ENCODE results near the gene OR56B1.

Gene OR56B1

DNA sequence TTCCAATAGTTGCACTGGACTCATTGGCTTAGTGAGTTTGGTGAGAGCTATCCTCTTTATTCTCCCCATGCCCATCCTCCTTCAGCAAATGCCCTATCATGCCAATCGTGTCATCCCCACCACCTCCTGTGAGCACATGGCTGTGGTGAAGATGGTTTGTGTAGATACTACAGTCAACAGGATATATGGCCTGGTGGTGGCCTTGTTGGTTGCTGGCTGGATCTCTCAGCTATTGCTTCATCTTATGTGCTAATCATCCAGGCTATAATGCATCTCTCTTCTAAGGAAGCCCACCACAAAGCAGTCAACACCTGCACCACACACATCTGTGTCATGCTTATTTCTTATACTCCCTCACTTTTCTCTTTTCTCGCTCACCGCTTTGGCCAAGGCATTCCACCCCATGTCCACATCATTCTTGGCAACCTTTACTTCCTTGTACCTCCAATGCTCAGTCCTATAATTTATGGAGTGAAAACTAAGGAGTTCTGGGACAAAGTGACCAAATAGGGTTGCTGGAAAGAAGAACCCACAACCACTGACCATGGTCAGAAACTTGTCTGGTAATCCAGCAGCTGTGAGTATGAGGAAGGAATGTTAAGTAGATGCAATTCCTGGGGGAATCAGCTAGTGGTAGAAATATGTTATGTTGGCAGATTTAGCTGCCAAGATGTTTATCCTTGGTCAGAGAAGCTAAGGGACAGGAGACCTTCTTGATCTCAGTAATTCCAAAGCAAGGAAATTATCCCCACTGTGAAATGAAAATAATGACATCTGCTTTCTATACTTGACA lies 16.3 kb upstream of the OR56B1 start:
- DNase-seq: no peak
- in situ Hi-C loops (cut with HindIII; ENCODE audit: low pct_ligation_motif_present, low pct_unique_long_range_greater_than_20kb, low sequenced_read_pairs): no loop called here

DNA sequence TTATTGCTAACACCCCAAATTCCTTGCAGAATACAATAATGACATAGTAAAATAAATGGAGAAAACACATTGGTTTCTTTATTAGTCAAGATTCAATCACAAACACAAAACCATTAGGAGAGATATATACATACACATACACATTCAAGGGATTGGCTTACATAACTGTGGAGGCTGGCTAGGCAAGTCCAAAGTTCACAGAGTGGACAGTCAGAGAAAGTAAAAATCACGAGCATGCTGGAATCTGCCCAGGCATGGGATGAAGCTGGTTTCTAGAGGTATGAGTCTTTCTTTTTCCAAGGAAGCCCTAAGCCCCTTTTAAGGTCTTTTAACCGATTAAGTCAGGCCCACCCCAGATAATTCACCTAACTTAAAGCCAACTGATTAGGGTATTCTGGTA lies 13.6 kb upstream of the OR56B1 start:
- in situ Hi-C loops (cut with HindIII; ENCODE audit: low pct_ligation_motif_present, low pct_unique_long_range_greater_than_20kb, low sequenced_read_pairs): no loop called here
- DNase-seq: no peak

DNA sequence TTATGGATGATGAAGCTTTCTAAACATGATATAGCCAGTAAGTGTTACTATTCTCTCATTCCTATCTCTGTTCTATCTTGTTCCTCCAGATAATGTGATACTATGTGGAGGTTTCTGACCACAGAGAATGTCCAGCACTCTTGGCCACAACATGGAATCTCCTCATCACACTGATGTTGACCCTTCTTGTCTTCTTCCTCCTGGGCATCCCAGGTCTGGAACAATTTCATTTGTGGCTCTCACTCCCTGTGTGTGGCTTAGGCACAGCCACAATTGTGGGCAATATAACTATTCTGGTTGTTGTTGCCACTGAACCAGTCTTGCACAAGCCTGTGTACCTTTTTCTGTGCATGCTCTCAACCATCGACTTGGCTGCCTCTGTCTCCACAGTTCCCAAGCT lies 9.9 kb upstream of the OR56B1 start:
- in situ Hi-C loops (cut with HindIII; ENCODE audit: low pct_ligation_motif_present, low pct_unique_long_range_greater_than_20kb, low sequenced_read_pairs): no loop called here
- DNase-seq: no peak

DNA sequence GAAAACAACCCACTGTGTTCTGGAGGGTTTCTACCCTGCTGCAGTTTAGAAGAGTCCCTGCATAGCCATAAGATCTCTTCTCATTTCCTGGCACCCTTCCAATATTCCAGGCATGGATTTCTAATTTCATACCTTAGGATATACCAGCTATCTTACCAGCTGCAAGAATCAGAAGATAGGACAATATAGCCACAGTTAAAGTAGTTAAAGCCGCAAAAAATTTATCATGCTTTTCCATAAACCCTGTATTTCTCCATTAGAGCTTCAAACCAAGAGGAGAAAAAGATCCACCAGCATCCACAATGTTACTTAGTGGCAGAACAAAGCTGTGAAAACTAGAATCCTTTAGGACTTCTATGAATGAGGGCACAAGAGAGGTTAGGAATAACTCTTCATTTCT lies 8.6 kb upstream of the OR56B1 start:
- in situ Hi-C loops (cut with HindIII; ENCODE audit: low pct_ligation_motif_present, low pct_unique_long_range_greater_than_20kb, low sequenced_read_pairs): no loop called here

DNA sequence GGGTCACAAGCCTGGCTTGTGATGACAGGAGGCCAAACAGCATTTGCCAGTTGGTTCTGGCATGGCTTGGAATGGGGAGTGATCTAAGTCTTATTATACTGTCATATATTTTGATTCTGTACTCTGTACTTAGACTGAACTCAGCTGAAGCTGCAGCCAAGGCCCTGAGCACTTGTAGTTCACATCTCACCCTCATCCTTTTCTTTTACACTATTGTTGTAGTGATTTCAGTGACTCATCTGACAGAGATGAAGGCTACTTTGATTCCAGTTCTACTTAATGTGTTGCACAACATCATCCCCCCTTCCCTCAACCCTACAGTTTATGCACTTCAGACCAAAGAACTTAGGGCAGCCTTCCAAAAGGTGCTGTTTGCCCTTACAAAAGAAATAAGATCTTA lies 843 bp downstream of the OR56B1 start:
- no peak for DNase-seq
- in situ Hi-C loops (cut with HindIII; ENCODE audit: low pct_ligation_motif_present, low pct_unique_long_range_greater_than_20kb, low sequenced_read_pairs): no loop called here

More for the DNA sequence above, 8.6 kb upstream of the OR56B1 start:
- no peak for DNase-seq

DNA sequence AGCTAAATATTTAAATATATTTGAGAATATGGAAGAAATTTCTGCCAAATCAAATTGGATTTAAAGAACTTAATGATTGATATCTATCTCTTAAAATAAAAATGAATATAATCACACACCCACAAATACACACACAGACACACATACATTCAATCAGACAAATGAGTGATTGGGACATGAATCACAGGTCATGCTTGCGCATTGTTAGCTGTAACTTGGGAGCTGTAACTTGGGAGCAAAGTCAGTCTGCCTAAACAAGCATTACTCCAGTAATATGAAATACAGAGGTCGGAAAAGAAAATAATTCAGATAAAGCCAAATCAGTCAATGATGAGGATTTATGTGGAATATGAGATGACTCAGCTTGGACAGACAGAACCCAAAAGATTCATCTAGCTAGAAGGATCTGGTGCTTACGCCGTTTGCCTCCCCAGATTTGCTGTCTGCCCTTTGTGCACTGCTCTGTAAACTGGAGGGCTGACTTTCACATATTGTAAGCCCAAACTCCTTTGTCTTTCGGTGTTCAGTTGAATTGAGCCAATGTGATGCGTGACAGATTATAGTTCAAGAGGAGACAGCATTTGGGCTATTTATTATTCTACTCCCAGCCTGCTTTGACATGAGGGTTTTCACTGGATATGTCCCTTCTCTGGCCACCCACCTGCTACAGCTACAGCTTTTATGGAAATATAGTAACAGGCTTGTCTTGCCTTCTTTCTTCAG lies 1.6 kb downstream of the OR56B1 start:
- in situ Hi-C loops (cut with HindIII; ENCODE audit: low pct_ligation_motif_present, low pct_unique_long_range_greater_than_20kb, low sequenced_read_pairs): no loop called here
- no peak for DNase-seq

DNA sequence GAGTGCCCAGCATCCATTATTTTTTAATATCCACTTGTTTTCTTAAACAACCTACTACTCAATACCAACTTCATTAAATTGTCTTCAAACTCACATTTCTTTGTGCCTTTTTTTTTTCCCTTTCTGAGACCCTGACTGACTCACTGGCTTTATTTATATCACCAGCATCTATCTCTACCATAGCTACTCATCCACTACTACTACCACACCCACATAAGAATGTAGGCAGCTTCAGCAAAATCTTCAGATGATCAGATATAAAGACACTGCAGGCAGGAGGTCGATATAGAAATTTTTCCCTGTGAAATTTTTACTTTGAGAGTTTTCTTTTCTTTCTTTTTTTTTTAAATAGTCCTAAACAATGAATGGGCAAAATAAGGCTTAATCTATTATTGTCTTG lies 2.2 kb downstream of the OR56B1 start:
- DNase-seq: no peak
- in situ Hi-C loops (cut with HindIII; ENCODE audit: low pct_ligation_motif_present, low pct_unique_long_range_greater_than_20kb, low sequenced_read_pairs): no loop called here

DNA sequence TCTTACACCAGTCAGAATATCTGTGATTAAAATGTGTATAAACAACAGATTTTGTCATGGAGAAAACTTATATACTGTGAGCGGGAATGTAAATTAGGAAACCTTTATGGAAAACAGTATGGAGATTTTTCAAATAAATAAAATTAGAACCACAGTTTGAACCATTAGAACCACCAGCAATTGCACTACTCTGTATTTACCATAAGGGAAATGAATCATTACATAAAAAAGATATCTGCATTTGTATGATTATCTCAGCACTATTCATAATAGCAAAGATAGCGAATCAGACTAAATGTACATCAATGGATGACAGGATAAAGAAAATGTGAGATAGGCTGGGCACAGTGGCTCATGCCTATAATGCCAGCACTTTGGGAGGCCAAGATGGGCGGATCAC lies 10.4 kb downstream of the OR56B1 start:
- no peak for DNase-seq
- in situ Hi-C loops (cut with HindIII; ENCODE audit: low pct_ligation_motif_present, low pct_unique_long_range_greater_than_20kb, low sequenced_read_pairs): no loop called here

DNA sequence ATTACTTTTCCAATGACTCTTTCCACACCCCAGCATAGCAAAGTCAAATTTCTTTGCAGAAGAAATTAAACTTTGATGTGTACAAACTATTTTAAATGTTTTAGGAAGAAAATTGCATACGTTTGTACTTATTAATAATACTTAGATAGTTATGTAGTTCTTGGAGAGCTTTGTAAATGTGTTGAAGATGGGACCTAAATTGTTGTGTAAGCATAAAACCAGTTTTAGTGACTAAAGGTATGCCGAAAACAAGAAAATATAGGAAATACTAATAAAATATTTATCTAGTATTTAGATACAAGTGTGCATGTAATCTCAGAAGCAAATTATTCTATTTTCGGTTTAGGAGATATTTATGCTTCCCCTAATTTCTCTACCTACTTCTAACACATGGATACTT lies 13.6 kb downstream of the OR56B1 start:
- DNase-seq: no peak
- in situ Hi-C loops (cut with HindIII; ENCODE audit: low pct_ligation_motif_present, low pct_unique_long_range_greater_than_20kb, low sequenced_read_pairs): no loop called here

DNA sequence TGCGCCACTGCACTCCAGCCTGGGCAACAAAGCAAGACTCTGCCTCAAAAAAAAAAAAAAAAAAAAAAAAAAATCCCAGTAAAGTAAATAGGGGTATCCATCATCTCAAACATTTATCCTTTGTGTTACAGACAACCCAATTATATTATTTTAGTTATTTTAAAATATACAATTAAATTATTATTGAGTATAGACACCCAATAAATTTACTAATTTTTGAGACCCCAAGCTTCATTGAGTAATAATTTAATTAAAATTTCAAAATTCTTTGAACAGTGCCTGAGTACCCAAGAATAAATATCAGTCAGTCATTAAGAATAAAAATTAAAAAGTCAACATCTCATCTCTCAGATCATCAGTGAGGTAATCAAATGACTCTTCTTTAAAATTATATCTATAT lies 17.7 kb downstream of the OR56B1 start, which contains the start of gene OR52N4:
OR52N4 (plus strand) TSS at position 301 of the 400 bp plus-strand sequence. CDS start 498 bp downstream, outside the sequence.
- in situ Hi-C loops (cut with HindIII; ENCODE audit: low pct_ligation_motif_present, low pct_unique_long_range_greater_than_20kb, low sequenced_read_pairs): no loop called here

DNA sequence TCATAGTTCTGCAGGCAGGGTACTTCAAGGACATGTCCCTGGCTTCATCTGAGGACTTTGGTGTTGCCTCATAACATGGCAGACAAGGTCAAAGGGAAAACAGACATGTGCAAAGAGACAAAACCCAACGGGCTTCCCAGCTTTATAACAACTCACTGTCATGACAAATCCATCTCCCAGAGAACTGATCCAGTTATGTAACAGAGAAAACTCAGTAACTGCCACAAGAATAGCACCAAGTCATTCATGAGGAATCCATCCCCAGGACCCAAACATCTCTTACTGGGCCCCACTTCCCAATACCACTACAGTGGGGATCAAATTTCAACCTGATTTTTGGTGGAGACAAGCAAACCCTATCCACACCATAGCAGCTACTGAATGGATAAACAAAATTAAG lies 30.8 kb downstream of the OR56B1 start:
- no peak for DNase-seq
- in situ Hi-C loops (cut with HindIII; ENCODE audit: low pct_ligation_motif_present, low pct_unique_long_range_greater_than_20kb, low sequenced_read_pairs): no loop called here

More for the DNA sequence above, 17.7 kb downstream of the OR56B1 start, which contains the start of gene OR52N4:
- no peak for DNase-seq

DNA sequence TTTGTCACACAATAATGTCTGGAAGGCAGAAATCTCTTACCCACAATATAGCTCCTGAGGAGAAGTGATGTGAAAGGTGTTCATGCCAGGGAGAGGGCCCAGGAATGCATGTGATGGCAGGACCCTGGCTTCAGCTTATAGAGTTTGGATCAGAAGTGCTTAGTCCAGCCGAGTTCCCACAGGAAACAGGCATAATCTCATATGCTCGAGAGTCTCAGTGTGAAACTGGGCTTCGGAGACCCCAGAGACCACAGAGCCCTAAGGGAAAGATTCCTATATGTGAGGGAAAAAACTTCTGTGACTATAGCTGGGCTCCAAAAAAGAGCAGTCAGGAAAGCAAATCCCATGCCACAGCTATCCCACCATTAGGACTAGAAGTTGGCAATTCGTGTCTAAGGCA lies 47.0 kb downstream of the OR56B1 start, which contains the start of gene OR52N5:
OR52N5 (minus strand) TSS at position 101 of the 400 bp plus-strand sequence. CDS start 4,721 bp downstream, outside the sequence.
- no peak for DNase-seq
- in situ Hi-C loops (cut with HindIII; ENCODE audit: low pct_ligation_motif_present, low pct_unique_long_range_greater_than_20kb, low sequenced_read_pairs): no loop called here
